ENCODE data around the gene P4HTM. TPM values are rescaled to one million over a fixed set of nuclear protein-coding genes. Genes with fewer than 3 reads are reported as not detected.

P4HTM gene
- polyA plus RNA-seq, 1 donor from 2014 or later = 20.4 TPM

DNA sequence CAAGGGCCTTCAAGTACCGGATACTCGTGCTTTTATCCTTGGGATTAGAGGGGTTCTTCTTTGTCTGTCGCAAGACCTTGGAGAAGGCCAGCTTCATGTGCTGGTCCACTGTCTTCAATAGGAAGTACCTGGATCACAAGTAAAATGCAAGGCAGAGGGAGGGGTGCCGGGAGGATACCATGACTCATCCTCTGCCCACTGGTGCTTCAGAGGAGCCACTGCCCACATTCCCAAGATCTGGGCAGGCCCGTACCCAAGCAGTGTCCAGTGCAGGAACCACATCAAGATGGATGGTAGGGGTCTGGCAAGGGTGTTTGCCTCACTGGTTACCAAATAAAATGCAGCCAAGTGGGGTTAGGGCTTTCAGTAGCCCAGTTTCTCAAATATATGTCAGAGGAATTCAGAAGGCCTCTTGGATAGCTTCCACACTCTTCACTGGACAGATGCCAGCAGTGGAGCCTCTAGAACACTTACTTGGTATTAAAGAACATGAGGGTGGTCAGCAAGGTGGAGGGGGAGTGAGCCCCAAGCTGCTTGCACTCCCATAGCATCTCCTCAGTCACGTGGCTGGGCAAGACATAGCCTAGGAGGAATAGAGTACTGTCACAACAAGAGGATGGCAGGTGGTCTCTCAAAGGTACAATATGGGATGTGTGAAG lies 42.7 kb downstream of the P4HTM start:
- Mint-ChIP-seq H3K27ac (no peak overlapping the region), H3K27me3 (no peaks in the 10 kb centered on the region), H3K4me1 (peaks cover 7 to 14% (median 14%) of the 10 kb centered on the region in 3 donors), H3K4me3 (no peak overlapping the region), H3K9me3 (no peaks in the 10 kb centered on the region), H3K36me3 (peaks cover 3% of the 10 kb centered on the region)

DNA sequence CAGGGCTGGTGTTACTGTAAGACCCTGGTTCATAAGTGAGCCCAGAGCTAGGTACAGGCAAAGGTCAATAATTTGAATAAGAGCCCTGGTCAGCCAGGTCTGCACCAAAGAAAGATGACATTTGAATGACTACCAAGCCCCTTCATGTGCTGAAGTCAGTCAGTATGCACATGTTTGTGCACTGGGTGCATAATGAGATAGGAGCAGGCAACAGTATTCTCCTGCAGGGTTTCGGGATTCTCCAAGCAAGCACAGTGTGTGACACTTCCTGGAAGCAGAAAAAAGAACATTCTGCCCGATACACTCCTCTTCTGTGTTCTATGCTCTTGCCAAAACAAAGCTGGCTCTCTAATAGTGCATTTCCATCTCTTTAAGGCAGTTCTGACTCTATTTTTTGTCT lies 44.6 kb downstream of the P4HTM start:
- peaks cover 3% of the 10 kb centered on the region for H3K36me3 Mint-ChIP-seq
- H3K4me1 Mint-ChIP-seq = peaks cover 0 to 2% (median under 1%) of the 10 kb centered on the region in 3 donors
- H3K27me3 Mint-ChIP-seq = no peaks in the 10 kb centered on the region
- H3K27ac Mint-ChIP-seq = peak overlapping the region in 1 of 3 donors; percentile 31
- H3K9me3 Mint-ChIP-seq = no peaks in the 10 kb centered on the region
- no peak overlapping the region for H3K4me3 Mint-ChIP-seq

DNA sequence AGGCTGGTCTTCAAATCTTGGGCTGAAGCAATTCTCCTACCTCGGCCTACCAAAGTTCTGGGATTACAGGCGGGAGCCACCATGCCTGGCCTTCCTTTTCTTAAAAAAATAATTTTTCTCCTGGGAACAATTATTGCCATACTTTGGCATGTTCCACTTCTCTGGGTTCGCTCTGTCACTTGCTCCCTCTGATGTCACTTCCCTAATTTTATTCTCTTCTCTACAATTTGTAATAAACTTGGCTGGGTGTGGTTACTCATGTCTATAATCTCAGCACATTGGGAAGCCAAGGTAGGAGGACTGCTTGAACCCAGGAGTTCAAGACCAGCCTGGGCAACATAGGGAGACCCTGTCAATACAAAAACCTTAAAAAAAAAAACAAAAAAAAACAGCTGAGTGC lies 45.2 kb downstream of the P4HTM start:
- Mint-ChIP-seq H3K4me3 (no peak overlapping the region), H3K36me3 (peaks cover 3% of the 10 kb centered on the region), H3K9me3 (no peaks in the 10 kb centered on the region), H3K4me1 (peaks cover 0 to 2% (median 0%) of the 10 kb centered on the region in 3 donors), H3K27me3 (no peaks in the 10 kb centered on the region), H3K27ac (no peak overlapping the region)

DNA sequence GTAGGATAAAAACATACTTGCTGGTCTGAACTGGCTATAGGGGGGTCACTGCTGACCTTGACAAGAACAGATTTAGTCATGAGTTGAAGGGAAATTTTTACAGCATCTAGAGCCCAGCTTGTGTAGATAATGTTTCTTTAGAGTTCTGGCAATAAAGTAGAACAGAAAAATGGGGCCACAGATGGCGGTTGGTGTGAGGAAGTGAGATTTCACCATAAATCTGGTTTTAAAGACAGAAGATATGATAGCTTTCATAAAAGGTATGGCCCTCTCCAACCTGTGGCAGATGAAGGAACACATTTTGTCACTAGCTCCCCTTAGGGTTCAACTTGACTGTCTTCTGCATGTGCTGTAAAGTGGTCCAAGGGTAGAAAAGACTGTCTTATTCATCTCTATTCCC lies 63.5 kb downstream of the P4HTM start:
- Mint-ChIP-seq H3K36me3 (peaks cover 6% of the 10 kb centered on the region), H3K27me3 (no peaks in the 10 kb centered on the region), H3K27ac (peak overlapping the region in 1 of 3 donors; percentile 32), H3K4me1 (peaks cover 3 to 8% (median 5%) of the 10 kb centered on the region in 3 donors), H3K4me3 (no peak overlapping the region), H3K9me3 (no peaks in the 10 kb centered on the region)

DNA sequence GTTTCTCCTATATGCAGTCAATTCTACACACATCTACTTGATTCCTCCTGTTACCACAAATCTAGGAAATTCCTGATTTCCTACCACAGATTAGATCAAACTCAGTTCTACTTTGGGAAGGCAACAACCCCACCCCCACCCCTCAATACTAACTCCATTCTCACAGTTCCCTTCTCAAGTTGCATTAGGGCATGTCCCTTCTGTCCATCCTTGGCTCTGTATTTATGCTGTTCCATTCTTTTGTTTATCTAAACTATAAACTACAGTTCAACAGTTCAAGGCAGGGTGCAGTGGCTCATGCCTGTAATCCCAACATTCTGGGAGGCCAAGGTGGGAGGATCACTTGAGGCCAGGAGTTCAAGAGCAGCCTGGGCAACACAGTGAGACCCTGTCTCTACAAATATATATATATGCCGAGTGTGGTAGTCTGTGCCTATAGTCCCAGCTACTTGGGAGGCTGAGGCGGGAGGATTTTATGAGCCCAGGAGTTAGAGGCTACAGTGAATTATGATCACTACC lies 64.4 kb downstream of the P4HTM start:
- Mint-ChIP-seq H3K4me3 (no peak overlapping the region), H3K27ac (peak overlapping the region in 2 of 3 donors; percentile 32 to 57), H3K27me3 (no peaks in the 10 kb centered on the region), H3K36me3 (peaks cover 6% of the 10 kb centered on the region), H3K9me3 (no peaks in the 10 kb centered on the region), H3K4me1 (peaks cover 3 to 8% (median 5%) of the 10 kb centered on the region in 3 donors)

Other genes with a start within 250 kb of the P4HTM start
- 10.0 TPM for gene PRKAR2A, start 142.4 kb upstream of the P4HTM start, polyA plus RNA-seq
- gene SLC25A20, start 91.4 kb upstream of the P4HTM start, polyA plus RNA-seq = 13.7 TPM
- 88.4 TPM for gene ARIH2, start 71.4 kb upstream of the P4HTM start, polyA plus RNA-seq
- gene WDR6, start 17.1 kb downstream of the P4HTM start, polyA plus RNA-seq = 81.4 TPM
- gene DALRD3, start 28.3 kb downstream of the P4HTM start, polyA plus RNA-seq = 25.4 TPM
- 188 TPM for gene NDUFAF3, start 31.9 kb downstream of the P4HTM start, polyA plus RNA-seq
- 96.7 TPM for gene IMPDH2, start 39.2 kb downstream of the P4HTM start, polyA plus RNA-seq
- gene QRICH1, start 103.8 kb downstream of the P4HTM start, polyA plus RNA-seq = 23.6 TPM
- 117 TPM for gene QARS1, start 114.5 kb downstream of the P4HTM start, polyA plus RNA-seq
- 23.5 TPM for gene USP19, start 130.6 kb downstream of the P4HTM start, polyA plus RNA-seq
- gene LAMB2, start 142.8 kb downstream of the P4HTM start, polyA plus RNA-seq = not detected
- gene CCDC71, start 176.1 kb downstream of the P4HTM start, polyA plus RNA-seq = 1.7 TPM
- gene KLHDC8B, start 181.4 kb downstream of the P4HTM start, polyA plus RNA-seq = 0.54 TPM